ENCODE data around the gene MOSPD3. TPM values are rescaled to one million over a fixed set of nuclear protein-coding genes. Genes with fewer than 3 reads are reported as not detected.

Gene MOSPD3
- total RNA-seq, 1 donor from 2014 or later: 19.5 TPM

- Histone ChIP-seq H3K27ac (no peak overlapping the region), H3K27me3 (ENCODE audit: low read depth) (no peaks in the 10 kb centered on the region), H3K4me1 (peaks cover 24% of the 10 kb centered on the region), H3K36me3 (peaks cover 35% of the 10 kb centered on the region), H3K4me3 (no peak overlapping the region), H3K9me3 (no peaks in the 10 kb centered on the region)
- ATAC-seq (no peak), DNase-seq (no peak)
- TF ChIP-seq CTCF (IDR thresholded peaks at IDR 0.05): no peak
- intact Hi-C loops (cut with DNase I): loop anchor here (10.0 kb wide), 1 partner anchor 129 kb away; the partner anchor contains the start of gene GIGYF1
Measured at GRCh38 chr7:100566018-100566531, 46.3 kb upstream of the MOSPD3 start.

- Histone ChIP-seq H3K4me3 (no peak overlapping the region), H3K36me3 (peaks cover 25% of the 10 kb centered on the region), H3K27me3 (ENCODE audit: low read depth) (no peaks in the 10 kb centered on the region), H3K27ac (no peak overlapping the region), H3K9me3 (no peaks in the 10 kb centered on the region), H3K4me1 (peaks cover 27% of the 10 kb centered on the region)
- no peak for ATAC-seq
- intact Hi-C loops (cut with DNase I): loop anchor here (10.0 kb wide), 1 partner anchor 128 kb away; the partner anchor contains the start of gene GIGYF1
- no peak for DNase-seq
- TF ChIP-seq CTCF (IDR thresholded peaks at IDR 0.05): no peak
Measured at GRCh38 chr7:100567031-100567730, 45.2 kb upstream of the MOSPD3 start.

GRCh38 chr7:100567751-100568175 is 44.6 kb upstream of the MOSPD3 start:
- Histone ChIP-seq H3K9me3 (no peaks in the 10 kb centered on the region), H3K27ac (no peak overlapping the region), H3K36me3 (peaks cover 19% of the 10 kb centered on the region), H3K4me3 (no peak overlapping the region), H3K27me3 (ENCODE audit: low read depth) (no peaks in the 10 kb centered on the region), H3K4me1 (peaks cover 27% of the 10 kb centered on the region)
- no peak for TF ChIP-seq CTCF (IDR thresholded peaks at IDR 0.05)
- DNase-seq (no peak), ATAC-seq (peak in 1 of 2 donors; percentile 8)
- intact Hi-C loops (cut with DNase I): loop anchor here (10.0 kb wide), 1 partner anchor 127 kb away; the partner anchor contains the start of gene GIGYF1

GRCh38 chr7:100568176-100568895 is 44.0 kb upstream of the MOSPD3 start:
- no peak for DNase-seq
- no peak overlapping the region for H3K4me3 ChIP-seq
- TF ChIP-seq CTCF (IDR thresholded peaks at IDR 0.05): no peak
- no peaks in the 10 kb centered on the region for H3K27me3 ChIP-seq (ENCODE audit: low read depth)
- no peak overlapping the region for H3K27ac ChIP-seq
- intact Hi-C loops (cut with DNase I): loop anchor here (10.0 kb wide), 1 partner anchor 126 kb away; the partner anchor contains the start of gene GIGYF1
- H3K36me3 ChIP-seq: peaks cover 14% of the 10 kb centered on the region
- peaks cover 27% of the 10 kb centered on the region for H3K4me1 ChIP-seq
- no peak for ATAC-seq
- H3K9me3 ChIP-seq: no peaks in the 10 kb centered on the region

All from lower lobe of right lung (tissue), 2 donors.